Endothelial cell of umbilical vein (primary cell): ENCODE data around the gene SDK2. TPM values are rescaled to one million over a fixed set of nuclear protein-coding genes. Genes with fewer than 3 reads are reported as not detected.

Source experiments
- BruUV-seq: library from RNA; stranded (reverse); fragments of 400-500 nt; replicated peaks from 2 replicates; lab custom pipeline; 2021; lab: Mats Ljungman, UMichigan
- CTCF ChIA-PET: fragments of 300-600, 350-600 bp; sonication (Branson Sonifier 250); formaldehyde crosslinking; loops from one replicate; lab custom pipeline; 2021; ENCODE audit warnings: antibody characterized with exemption, inconsistent platforms; lab: Charles Lee
- POLR2A ChIA-PET: fragments of 300-600, 350-600 bp; sonication (Branson Sonifier 250); formaldehyde crosslinking; loops from one replicate; lab custom pipeline; 2021; ENCODE audit warnings: antibody characterized with exemption, inconsistent platforms; lab: Charles Lee
- DNase-seq: peaks from one replicate; pipeline ENCODE4 v3.0.0-alpha.2; 2011; ENCODE audit warnings: low read depth, low spot score
- FAIRE-seq: peaks from 2 replicates; lab custom pipeline; 2011; peaks lifted over from hg19 to GRCh38; lab: Jason Lieb, UNC
- H2AFZ ChIP-seq: 2 replicates; pipeline ENCODE4 v1.6.0; 2012; ENCODE audit warnings: low read depth, low read length, control low read depth, inconsistent platforms
- H3K27ac ChIP-seq: 2 replicates; pipeline ENCODE4 v1.5.1; 2011; ENCODE audit warnings: low read depth, mild to moderate bottlenecking, control low read depth, low read length, moderate library complexity; ENCODE audit not compliant: insufficient read depth
- H3K27me3 ChIP-seq, 2 experiments: 2 replicates each; pipeline versions ENCODE4 v1.6.0 to v1.6.1; 2011; ENCODE audit warnings: low read length in 2 of 2, mixed read lengths in 1 of 2; ENCODE audit not compliant: control insufficient read depth in 2 of 2, insufficient read depth in 2 of 2
- H3K36me3 ChIP-seq, 2 experiments: 2 replicates in 1 of 2; 3 replicates in 1 of 2; pipeline ENCODE4 v1.5.1; 2011; ENCODE audit warnings: low read length in 2 of 2, mild to moderate bottlenecking in 1 of 2, moderate library complexity in 1 of 2; ENCODE audit not compliant: control insufficient read depth in 2 of 2, insufficient read depth in 2 of 2; ENCODE audit errors: extremely low read depth in 1 of 2
- H3K4me1 ChIP-seq: 3 replicates; pipeline ENCODE4 v1.5.1; 2011; ENCODE audit warnings: mild to moderate bottlenecking, low read length; ENCODE audit not compliant: control insufficient read depth, insufficient read depth; ENCODE audit errors: extremely low read depth
- H3K4me2 ChIP-seq: 2 replicates; pipeline ENCODE4 v1.6.1; 2011; ENCODE audit warnings: low read length, control low read depth, mixed read lengths; ENCODE audit not compliant: insufficient read depth
- H3K4me3 ChIP-seq, 3 experiments: fragments of 200-600 bp in 1 of 3; sonication (generic), shearing (Covaris generic) in 1 of 3; replicated peaks in 1 of 3; 2 replicates each; pipeline ENCODE4 v1.5.1; 2011 to 2016; ENCODE audit warnings: control low read depth in 3 of 3, low read length in 3 of 3, mild to moderate bottlenecking in 2 of 3, inconsistent platforms in 1 of 3, low read depth in 1 of 3, moderate library complexity in 1 of 3; ENCODE audit not compliant: insufficient read depth in 1 of 3
- H3K79me2 ChIP-seq: 2 replicates; pipeline ENCODE4 v1.6.0; 2012; ENCODE audit warnings: low read length, inconsistent platforms; ENCODE audit not compliant: control insufficient read depth, insufficient read depth
- H3K9ac ChIP-seq: replicated peaks from 2 replicates; pipeline ENCODE3; 2011; ENCODE audit warnings: low read length, control low read depth; ENCODE audit not compliant: insufficient read depth; ENCODE audit errors: extremely low read depth
- H3K9me1 ChIP-seq: replicated peaks from 3 replicates; pipeline ENCODE4 v1.6.0; 2011; ENCODE audit warnings: mild to moderate bottlenecking, low read length; ENCODE audit not compliant: control insufficient read depth, insufficient read depth; ENCODE audit errors: extremely low read depth
- H3K9me3 ChIP-seq: replicated peaks from 2 replicates; pipeline ENCODE4 v1.5.1; 2012; ENCODE audit warnings: low read length, inconsistent platforms; ENCODE audit not compliant: control insufficient read depth, insufficient read depth
- H4K20me1 ChIP-seq: replicated peaks from 2 replicates; pipeline ENCODE3; 2011; ENCODE audit warnings: mild to moderate bottlenecking, low read length; ENCODE audit not compliant: control insufficient read depth, insufficient read depth; ENCODE audit errors: extremely low read depth
- EZH2 ChIP-seq: IDR thresholded peaks from 2 replicates; pipeline ENCODE4 v1.6.1; 2012; ENCODE audit warnings: borderline replicate concordance, low read depth, mild to moderate bottlenecking, moderate library complexity, low read length, inconsistent platforms; ENCODE audit not compliant: severe bottlenecking
- FOS ChIP-seq: IDR thresholded peaks from 2 replicates; pipeline ENCODE4 v1.6.1; 2011; ENCODE audit warnings: mild to moderate bottlenecking, low read length, moderate library complexity, borderline replicate concordance; ENCODE audit not compliant: insufficient read depth
- GATA2 ChIP-seq: IDR thresholded peaks from 2 replicates; pipeline ENCODE4 v1.7.0; 2011; ENCODE audit warnings: low read depth, mild to moderate bottlenecking, moderate library complexity, mixed read lengths, low read length; ENCODE audit not compliant: insufficient read length, insufficient read depth
- JUN ChIP-seq: IDR thresholded peaks from 2 replicates; pipeline ENCODE4 v1.6.1; 2011; ENCODE audit warnings: borderline replicate concordance, low read depth; ENCODE audit not compliant: insufficient read length, insufficient read depth
- MYC ChIP-seq: IDR thresholded peaks from one replicate; pipeline ENCODE4 v1.6.1; 2011; ENCODE audit warnings: mild to moderate bottlenecking, low read depth, low read length
- POLR2A ChIP-seq: IDR thresholded peaks from 2 replicates; pipeline ENCODE4 v1.6.1; 2012; ENCODE audit warnings: low read depth, mild to moderate bottlenecking, control low read depth, low read length
- POLR2AphosphoS5 ChIP-seq: IDR thresholded peaks from 2 replicates; pipeline ENCODE4 v1.6.1; 2012; ENCODE audit warnings: low read depth, mild to moderate bottlenecking, control low read depth, low read length, moderate library complexity; ENCODE audit not compliant: insufficient read depth
- dilution Hi-C: fragments of 300-500 bp; cut with MboI; formaldehyde crosslinking; loops from one replicate; pipeline ENCODE4 v1.15.0; 2019; ENCODE audit warnings: low sequenced_read_pairs; ENCODE audit not compliant: extremely low pct_ligation_motif_present
- intact Hi-C: fragments of 100-400 bp; cut with micrococcal nuclease; formaldehyde crosslinking; loops from one replicate; pipeline ENCODE4 v1.10.0; 2022
- polyA plus RNA-seq, 4 experiments: library from polyadenylated mRNA; depleted of rRNA in 3 of 4; stranded (reverse) in 3 of 4; unstranded in 1 of 4; fragments of >200 nt; gene quantifications; 2 replicates each; pipeline versions ENCODE4 v1.2.1 to v1.2.3, GENCODE V29; 2011 to 2012; ENCODE audit warnings: missing spikeins in 1 of 4
- total RNA-seq: library from RNA; stranded (reverse); gene quantifications from 2 replicates; pipeline ENCODE4 v1.2.3, GENCODE V29; 2021
- TF ChIP-seq, protein P1 (sequence below), 2 donors: IDR thresholded peaks; 1 replicate in 1 of 2; 2 replicates in 1 of 2; pipeline ENCODE4 v1.5.1; 2011; ENCODE audit warnings: low read length in 2 of 2, mild to moderate bottlenecking in 2 of 2, moderate library complexity in 2 of 2, control low read depth in 1 of 2, inconsistent platforms in 1 of 2, low read depth in 1 of 2; ENCODE audit not compliant: insufficient read depth in 1 of 2; ENCODE audit errors: extremely low read depth in 1 of 2
- TF ChIP-seq, protein P2 (sequence below): IDR thresholded peaks from 2 replicates; pipeline ENCODE4 v1.6.1; 2011; ENCODE audit not compliant: insufficient read depth, insufficient read length

Gene SDK2
- total and polyA plus RNA-seq, 2 donors (not counting 3 experiments of a cell fraction or from before 2014, with no cell fraction given): not detected

DNA sequence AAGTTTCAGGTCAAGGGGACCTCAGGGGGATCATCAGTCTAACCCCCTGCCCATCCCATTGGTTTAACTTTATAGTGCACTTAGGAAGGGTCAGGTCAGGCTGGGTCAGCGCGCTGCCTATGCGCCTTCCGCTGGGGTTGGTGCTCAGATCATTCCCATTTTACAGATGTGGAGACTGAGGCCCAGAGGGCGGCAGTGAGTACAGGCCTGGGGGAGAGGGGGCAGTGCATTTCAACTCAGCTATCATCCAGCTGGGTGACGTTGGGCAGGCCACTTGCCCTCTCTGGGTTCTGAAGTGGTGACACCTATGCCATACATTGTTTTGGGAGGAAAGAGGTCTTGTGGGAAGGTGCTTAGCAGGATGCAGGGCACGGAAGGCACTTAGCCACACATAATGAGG lies 204.6 kb downstream of the SDK2 start:
- POLR2A ChIA-PET: no interaction called here

More for the DNA sequence above, 204.6 kb downstream of the SDK2 start:
- H3K4me3 ChIP-seq: no peak overlapping the region
- no peak overlapping the region for H3K27ac ChIP-seq
- no peaks in the 10 kb centered on the region for H3K9me1 ChIP-seq
- no peaks in the 10 kb centered on the region for H3K79me2 ChIP-seq
- intact Hi-C loops (no loop called here), dilution Hi-C loops (no loop called here)
- no peak for FAIRE-seq
- no TSS peak for BruUV-seq
- CTCF ChIA-PET: no interaction called here
- DNase-seq: no peak
- H3K9me3 ChIP-seq: no peaks in the 10 kb centered on the region
- no peak for TF ChIP-seq FOS
- TF ChIP-seq, protein P1, sequence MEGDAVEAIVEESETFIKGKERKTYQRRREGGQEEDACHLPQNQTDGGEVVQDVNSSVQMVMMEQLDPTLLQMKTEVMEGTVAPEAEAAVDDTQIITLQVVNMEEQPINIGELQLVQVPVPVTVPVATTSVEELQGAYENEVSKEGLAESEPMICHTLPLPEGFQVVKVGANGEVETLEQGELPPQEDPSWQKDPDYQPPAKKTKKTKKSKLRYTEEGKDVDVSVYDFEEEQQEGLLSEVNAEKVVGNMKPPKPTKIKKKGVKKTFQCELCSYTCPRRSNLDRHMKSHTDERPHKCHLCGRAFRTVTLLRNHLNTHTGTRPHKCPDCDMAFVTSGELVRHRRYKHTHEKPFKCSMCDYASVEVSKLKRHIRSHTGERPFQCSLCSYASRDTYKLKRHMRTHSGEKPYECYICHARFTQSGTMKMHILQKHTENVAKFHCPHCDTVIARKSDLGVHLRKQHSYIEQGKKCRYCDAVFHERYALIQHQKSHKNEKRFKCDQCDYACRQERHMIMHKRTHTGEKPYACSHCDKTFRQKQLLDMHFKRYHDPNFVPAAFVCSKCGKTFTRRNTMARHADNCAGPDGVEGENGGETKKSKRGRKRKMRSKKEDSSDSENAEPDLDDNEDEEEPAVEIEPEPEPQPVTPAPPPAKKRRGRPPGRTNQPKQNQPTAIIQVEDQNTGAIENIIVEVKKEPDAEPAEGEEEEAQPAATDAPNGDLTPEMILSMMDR (IDR thresholded peaks at IDR 0.05; ENCODE audit: extremely low read depth in 1 of 2, insufficient read depth in 1 of 2, low read depth in 1 of 2, low read length in 2 of 2): no peak
- TF ChIP-seq, protein P2, sequence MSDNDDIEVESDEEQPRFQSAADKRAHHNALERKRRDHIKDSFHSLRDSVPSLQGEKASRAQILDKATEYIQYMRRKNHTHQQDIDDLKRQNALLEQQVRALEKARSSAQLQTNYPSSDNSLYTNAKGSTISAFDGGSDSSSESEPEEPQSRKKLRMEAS: no peak
- no peak for TF ChIP-seq JUN
- TF ChIP-seq EZH2: no peak
- no peak for TF ChIP-seq POLR2AphosphoS5
- no peak for TF ChIP-seq POLR2A
- no peak for TF ChIP-seq GATA2
- TF ChIP-seq MYC: no peak
- no peaks in the 10 kb centered on the region for H3K4me1 ChIP-seq
- H3K9ac ChIP-seq: no peak overlapping the region
- H2AFZ ChIP-seq: no peak overlapping the region
- no peaks in the 10 kb centered on the region for H3K36me3 ChIP-seq
- H3K4me2 ChIP-seq: no peak overlapping the region
- H4K20me1 ChIP-seq: no peaks in the 10 kb centered on the region
- no peaks in the 10 kb centered on the region for H3K27me3 ChIP-seq
